Smooth muscle cell of the brain vasculature (primary cell): ENCODE data around the gene SDHAF4.
"Not testable (repeated sequence)": the region's sequence is repeated elsewhere in the genome, so short reads cannot be mapped to it uniquely, and the experiment has no call there.

Experiments
- DNase-seq: peaks from one replicate; pipeline ENCODE4 v3.0.0-alpha.2; 2012; ENCODE audit warnings: low read depth, low spot score

The SDHAF4 gene

DNA sequence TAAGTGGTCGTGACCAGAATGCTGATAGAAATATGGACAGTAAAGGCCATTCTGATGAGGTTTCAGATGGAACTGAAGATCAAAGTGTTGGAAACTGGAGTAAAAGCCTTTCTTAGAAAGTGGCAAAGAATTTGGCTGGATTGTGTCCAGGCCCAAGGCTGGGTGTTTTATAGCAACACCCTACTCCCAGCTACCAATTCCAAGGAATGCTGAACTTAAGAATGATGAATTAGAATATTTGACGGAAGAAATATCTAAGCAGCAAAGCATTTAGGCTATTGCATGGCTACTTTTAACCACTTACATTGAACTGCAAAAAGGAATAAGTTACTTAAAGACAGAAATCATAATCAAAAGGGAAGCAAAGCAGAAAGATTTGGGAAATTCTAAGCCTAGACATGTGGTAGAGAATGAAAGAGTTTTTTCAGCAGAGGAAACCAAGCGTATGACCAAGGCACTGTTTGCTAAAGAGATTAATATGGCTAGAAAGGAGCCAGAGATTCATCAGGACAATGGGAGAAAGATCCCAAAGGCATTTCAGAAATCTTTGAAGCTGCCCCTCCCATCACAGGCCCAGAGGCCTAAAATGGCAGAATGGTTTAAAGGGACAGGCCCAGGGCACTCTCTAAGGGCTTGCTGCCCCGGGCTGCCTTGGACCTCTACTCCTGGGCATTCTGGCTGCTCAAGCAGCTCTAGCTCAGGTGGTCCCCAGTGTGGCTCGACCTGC is 25.8 kb downstream of the SDHAF4 start:
- DNase-seq = no peak

DNA sequence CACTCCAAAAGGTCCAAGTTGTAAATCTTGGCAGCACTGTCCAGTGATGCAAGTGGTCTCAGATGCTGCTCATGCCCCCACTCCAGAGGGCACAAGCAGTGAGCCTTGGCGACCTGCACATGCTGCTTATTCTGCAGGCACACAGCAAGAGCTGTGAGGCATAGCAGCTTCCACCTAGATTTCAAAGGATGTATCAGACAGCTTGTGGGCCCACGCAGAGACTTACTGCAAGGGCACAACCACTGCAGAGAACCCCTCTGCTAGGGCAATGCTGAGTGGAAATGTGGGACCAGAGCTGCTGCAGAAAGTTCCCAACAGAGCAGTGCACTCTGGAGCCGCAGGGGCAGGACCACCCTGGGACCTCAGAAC is 26.4 kb downstream of the SDHAF4 start:
- DNase-seq = no peak

DNA sequence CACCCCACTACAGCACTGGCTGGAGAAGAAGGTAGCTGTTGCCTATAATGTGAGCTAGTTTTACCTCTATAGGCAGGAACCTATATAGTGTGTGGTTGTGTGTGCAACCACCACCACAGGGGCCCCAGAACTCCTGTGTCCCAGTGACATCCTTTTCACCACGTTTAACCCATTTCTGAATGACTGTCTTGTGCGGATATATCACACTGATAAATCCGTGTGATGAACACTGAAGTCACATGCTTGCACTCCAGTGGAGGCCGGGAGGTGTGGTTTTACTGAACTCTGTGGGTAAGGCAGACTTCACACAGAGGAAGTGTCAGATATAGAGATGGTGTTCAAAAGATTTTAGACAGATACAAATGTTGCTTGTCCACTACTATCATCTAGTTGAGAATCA is 32.5 kb downstream of the SDHAF4 start:
- DNase-seq = no peak

DNA sequence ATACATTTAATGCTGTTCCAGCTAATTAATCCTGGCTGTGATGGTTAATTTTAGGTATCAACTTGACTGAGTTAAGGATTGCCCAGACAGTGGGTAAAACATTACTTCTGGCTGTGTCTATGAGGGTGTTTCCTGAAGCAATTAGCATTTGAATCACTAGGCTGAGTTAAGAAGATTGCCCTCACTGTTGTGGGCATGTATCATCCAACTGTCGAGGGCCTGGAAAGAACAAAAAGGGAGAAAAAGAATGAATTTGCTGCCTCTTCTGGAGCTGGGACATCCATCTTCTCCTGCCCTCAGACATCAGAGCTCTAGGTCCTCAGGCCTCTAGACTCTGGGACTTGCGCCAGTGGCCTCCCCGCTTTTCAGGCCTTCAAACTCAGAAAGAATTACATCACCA is 34.3 kb downstream of the SDHAF4 start:
- DNase-seq = no peak

DNA sequence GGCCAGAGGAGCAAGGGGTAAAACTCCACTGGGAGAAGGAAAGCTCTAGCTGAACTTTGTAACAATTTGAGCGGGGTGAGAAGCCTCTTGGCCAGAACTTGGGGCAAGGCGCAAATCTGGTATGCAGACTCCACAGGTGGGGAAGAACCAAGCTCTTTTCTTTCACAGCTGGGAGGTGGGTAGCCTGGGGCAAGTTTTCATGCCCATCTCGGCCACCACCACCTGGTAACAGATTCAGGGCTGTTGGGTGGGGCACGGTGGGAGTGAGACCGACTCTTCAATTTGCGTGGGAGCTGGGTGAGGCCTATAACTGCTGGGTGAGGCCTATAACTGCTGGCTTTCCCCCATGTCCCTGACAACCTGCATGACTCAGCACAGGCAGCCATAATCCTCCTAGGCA is 37.5 kb downstream of the SDHAF4 start:
- no peak for DNase-seq

DNA sequence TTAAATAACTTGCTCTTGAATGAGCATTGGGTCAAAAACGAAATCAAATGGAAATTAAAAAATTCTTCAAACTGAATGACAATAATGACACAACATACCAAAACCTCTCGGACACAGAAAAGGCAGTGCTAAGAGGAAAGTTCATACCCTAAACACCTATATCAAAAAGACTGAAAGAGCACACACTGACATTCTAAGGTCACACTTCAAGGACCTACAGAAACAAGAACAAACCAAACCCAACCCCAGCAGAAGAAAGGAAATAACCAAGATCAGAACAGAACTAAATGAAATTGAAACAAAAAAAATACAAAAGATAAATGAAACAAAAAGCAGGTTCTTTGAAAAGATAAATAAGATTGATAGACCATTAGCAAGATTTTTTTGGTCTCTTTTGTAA is 40.6 kb downstream of the SDHAF4 start:
- DNase-seq = not testable (repeated sequence)

DNA sequence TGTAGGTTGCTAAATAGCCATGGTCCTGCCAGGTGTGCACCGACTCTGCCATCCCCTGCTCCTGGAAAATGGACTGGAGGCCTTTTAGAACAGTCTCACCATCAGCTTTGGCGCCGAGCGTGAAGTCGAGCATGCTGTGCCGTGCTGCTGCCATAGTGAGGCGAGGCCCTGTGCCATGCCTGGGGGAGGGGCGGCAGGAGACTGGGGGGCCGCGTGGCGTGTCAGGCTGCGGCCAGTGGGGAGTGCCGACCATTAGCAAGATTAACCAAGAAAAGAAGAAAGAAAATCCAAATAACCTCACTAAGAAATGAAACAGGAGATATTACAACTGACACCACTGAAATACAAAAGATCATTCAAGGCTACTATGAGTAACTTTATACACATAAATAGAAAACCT is 42.5 kb downstream of the SDHAF4 start:
- DNase-seq = not testable (repeated sequence)

DNA sequence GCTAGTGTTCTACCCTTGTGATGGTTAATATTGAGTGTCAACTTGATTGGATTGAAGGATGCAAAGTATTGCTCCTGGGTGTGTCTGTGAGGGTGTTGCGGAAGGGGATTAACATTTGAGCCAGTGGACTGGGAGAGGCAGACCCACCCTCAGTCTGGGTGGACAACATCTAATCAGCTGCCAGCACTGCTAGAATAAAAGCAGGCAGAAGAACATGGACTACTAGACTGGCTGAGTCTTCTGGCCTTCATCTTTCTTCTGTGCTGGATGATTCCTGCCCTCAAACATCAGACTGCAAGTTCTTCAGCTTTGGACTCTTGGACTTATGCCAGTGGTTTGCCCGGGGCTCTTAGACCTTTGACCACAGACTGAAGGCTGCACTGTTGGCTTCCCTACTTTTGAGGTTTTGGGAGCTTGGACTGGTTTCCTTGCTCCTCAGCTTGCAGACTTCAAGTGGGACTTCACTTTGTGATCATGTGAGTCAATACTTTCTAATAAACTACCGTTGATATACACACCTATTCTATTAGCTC is 50.1 kb downstream of the SDHAF4 start:
- DNase-seq = no peak

DNA sequence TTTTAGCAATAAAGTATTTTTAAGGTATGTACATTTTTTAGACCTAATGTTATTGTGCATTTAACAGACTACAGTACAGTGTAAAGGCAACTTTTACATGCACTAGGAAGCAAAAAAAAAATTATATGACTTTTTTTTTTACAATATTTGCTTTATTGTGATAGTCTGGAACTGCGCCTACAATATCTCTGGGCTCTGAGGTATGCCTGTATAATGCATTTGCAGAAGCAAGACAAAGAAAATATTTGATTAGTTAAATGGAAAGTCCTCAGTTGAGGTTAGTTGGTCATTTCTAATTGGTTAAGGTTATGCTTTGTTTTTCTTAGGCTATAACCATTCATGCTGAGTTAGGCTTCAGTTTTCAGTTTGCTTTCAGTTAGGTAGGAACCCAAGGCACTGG is 54.0 kb downstream of the SDHAF4 start:
- DNase-seq = no peak

DNA sequence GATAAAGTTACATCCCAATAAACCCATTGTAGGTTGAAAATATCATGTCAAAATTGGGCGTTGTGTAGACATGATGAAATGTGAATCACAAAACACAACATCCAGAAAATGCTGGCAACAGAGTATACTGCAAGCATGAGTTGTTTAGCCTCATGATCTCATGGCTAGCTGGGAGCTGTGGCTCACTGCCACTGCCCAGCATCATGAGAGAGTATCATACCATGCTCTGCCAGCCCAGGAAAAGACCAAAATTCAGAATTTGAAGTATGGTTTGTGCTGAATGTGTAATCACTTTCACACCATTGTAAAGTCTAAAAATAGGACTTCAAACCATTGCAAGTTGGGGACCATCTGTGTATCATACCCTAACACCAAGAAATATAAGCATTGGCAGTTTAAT is 55.7 kb downstream of the SDHAF4 start:
- DNase-seq = no peak

DNA sequence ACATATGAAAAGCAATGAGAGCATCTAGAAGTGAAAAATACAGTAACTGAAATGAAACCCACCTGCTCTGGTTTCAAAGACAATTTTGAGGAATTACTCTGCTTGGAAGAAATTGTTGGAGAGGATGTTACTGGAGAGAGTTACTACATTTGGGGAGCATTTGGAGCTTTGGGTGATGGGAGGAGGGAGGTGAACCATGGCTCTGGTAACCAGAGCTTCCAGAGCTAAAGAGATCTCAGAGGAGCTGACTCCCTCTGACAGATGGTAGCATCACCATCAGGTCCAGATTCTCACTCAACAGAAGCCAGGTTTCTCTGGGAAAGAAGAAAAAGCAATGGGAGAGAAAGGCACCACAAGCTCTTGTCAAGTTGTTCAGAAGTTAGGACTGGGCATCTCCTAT is 58.7 kb downstream of the SDHAF4 start:
- DNase-seq = no peak

DNA sequence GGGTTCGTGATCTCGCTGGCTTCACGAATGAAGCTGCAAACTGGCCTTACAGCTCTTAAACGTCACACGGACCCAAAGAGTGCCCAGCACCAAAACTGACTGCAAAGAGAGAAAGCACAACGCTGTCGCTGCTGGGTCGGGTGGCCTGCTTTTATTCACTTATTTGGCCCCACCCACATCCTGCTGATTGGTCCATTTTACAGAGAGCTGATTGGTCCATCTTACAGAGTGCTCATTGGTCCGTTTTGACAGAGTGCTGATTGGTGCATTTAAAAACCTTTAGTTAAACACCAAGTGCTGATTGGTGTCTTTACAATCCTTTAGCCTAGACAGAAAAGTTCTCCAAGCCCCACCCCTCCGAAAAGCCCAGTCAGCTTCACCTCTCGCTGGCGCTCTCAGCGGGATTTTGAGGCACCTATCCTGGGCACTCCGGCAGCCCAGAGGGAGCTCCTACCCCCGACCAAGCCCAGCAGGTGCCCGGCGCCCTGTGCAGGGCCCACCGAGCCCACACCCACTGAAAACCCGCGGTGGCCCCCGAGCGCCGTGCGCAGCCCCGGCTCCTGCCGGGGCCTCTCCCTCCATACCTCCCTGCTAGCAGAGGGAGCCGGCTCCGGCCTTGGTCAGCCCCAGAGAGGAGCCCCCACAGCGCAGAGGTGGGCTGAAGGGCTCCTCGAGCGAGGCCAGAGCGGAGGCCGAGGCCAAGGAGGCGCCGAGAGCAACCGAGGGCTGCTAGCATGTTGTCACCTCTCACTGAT is 60.9 kb downstream of the SDHAF4 start:
- DNase-seq = no peak

DNA sequence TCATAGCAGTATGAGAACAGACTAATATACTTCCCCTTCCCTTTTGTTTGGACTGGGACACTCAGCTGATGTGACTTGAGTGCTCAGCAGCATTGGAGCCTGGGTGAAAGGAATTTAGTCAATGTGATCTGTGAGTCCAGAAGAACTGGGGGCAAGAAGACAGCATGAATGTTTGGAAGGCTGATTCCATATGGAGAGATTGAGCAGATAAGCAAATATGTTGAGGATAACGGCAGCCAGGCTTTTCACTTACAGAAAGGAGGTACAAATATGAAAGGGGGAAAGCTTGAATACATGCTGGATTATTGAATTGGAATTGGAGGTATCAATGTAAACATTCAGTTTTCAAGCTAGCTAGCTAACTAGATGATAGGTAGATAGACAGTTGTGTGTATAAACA is 63.2 kb downstream of the SDHAF4 start:
- no peak for DNase-seq

DNA sequence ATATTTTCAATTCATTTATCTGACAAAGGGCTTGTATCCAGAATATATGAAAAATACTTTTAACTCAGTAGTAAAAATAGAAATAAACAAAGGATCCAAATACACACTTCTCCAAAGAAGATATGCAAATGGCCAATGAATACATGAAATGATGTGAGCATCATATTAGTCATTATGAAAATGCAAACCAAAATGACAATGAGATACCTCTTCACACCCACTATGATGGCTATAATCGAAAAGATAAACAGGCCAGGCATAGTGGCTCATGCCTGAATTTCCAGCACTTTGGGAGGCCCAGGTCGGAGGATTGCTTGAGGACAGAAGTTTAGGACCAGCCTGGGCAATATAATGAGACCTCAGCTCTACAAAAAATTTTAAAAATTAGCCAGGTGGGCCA is 67.1 kb downstream of the SDHAF4 start:
- DNase-seq = no peak

DNA sequence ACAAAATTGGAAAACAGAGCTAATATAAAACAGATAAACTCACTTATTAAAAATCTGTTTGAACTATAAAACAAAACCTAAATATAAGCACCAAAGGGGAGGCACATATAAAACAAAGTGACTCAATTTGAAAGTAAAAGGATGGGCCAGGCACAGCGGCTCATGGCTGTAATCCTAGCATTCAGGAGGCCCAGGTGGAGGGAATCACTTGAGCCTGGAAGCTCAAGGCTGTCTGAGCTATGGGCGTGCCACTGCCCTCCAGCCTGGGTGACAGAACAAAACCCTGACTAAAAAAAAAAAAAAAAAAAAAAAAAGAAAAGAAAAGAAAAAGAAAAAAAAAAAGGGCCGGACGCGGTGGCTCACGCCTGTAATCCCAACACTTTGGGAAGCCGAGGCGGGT is 69.9 kb downstream of the SDHAF4 start:
- no peak for DNase-seq

DNA sequence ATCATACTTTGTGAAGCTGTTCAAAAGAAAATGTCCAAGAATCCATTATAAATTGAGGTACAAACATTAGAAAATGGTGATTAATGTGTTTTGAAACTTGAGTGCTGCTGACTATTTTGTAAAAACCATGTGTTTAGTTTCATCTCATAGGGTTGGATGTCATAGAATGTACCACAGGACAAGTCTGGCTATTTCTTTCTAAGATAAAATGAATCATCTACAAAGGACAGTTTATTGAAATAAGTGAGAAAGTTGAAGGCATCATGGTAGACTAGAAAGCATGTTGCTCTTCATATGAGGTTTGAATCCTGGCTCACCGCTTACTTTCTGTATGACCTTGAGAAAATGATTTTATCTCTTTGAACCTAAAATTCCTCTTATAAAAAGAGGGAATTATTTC is 71.7 kb downstream of the SDHAF4 start:
- no peak for DNase-seq
